Measurements from ENCODE around the gene CHID1. TPM values are rescaled to one million over a fixed set of nuclear protein-coding genes. Genes with fewer than 3 reads are reported as not detected.
A peak's percentile ranks its signal among the peaks of the same experiment; 100 is the strongest.

The CHID1 gene
- total and polyA plus RNA-seq, 9 of the 15 experiments (the other 6 are each of a cell fraction or from before 2014, with no cell fraction given), result 15.1 to 108 (median 39.8) TPM

GRCh38 chr11:929405-929804 is 18.8 kb upstream of the CHID1 start:
- Histone ChIP-seq H2AFZ (ENCODE audit: low read depth, low read length) (no peak overlapping the region), H4K20me1 (replicated peaks; ENCODE audit: control insufficient read depth, insufficient read depth, low read length) (peaks cover 2% of the 10 kb centered on the region; the same call in 1 of the 2 replicates), H3K36me3 (ENCODE audit: control insufficient read depth, insufficient read depth, low read length) (peaks cover 17% of the 10 kb centered on the region; the same call in 1 of the 3 replicates), H3K9ac (ENCODE audit: insufficient read depth in 1 of 2, low read depth in 2 of 2, low read length in 2 of 2) (no peak overlapping the region), H3K27ac (ENCODE audit: extremely low read depth, low read depth, low read length) (no peak overlapping the region), H3K79me2 (ENCODE audit: control insufficient read depth, insufficient read depth, low read length) (peaks cover 47% of the 10 kb centered on the region), H3K4me1 (replicated peaks in 1 of 2; ENCODE audit: control insufficient read depth in 2 of 2, insufficient read depth in 2 of 2, low read length in 2 of 2) (peaks cover 8 to 28% of the 10 kb centered on the region in 2 experiments), H3K27me3 (ENCODE audit: control insufficient read depth in 2 of 2, insufficient read depth in 2 of 2, low read length in 2 of 2) (no peaks in the 10 kb centered on the region), H3K4me2 (ENCODE audit: insufficient read depth, low read length) (no peak overlapping the region), H3K9me1 (ENCODE audit: control insufficient read depth, insufficient read depth, low read length) (peaks cover 4% of the 10 kb centered on the region), H3K4me3 (no peak overlapping the region), H3K9me3 (replicated peaks; ENCODE audit: control insufficient read depth, insufficient read depth, low read depth, low read length) (no peaks in the 10 kb centered on the region)
- intact Hi-C loops (cut with micrococcal nuclease) (no loop called here), in situ Hi-C loops (cut with MboI) (no loop called here)
- no peak for TF ChIP-seq CREM (IDR thresholded peaks at IDR 0.05; ENCODE audit: low read depth)
- 0 out of 2 replicates have a peak, but pooled peaks have one; percentile 41 for TF ChIP-seq ZNF121 (CRISPR knock-in tag; conservative IDR thresholded peaks at IDR 0.05)
- TF ChIP-seq KDM1A (IDR thresholded peaks at IDR 0.05), result no peak
- no peak for TF ChIP-seq SIN3A (IDR thresholded peaks at IDR 0.05; ENCODE audit: borderline replicate concordance in 2 of 2, control insufficient read depth in 1 of 2, low read depth in 2 of 2, low read length in 2 of 2)
- TF ChIP-seq BRD9 (IDR thresholded peaks at IDR 0.05; ENCODE audit: low read depth, partially characterized antibody), result no peak
- TF ChIP-seq ETV1 (tag; conservative IDR thresholded peaks at IDR 0.05; ENCODE audit: low read depth), result no peak
- no peak for ATAC-seq
- CTCF ChIA-PET (ENCODE audit: low intra/inter-chr PET ratio), result no interaction called here
- POLR2A ChIA-PET, result interaction anchor here (1.0 to 1.4 kb wide), 4 partner anchors 8 to 25 kb away, joined by 3 to 5 read pairs (median 4); no protein-coding TSS in a partner anchor
- no peak for DNase-seq (ENCODE audit: extremely low read depth in 1 of 4, low spot score in 3 of 4)
- BruUV-seq (replicated peaks), result no TSS peak
- FAIRE-seq, result no peak
- 95% methylated on average over 11 of the region's 11 CpGs for WGBS (ENCODE audit: insufficient coverage, low coverage, missing lambda C conversion rate)

GRCh38 chr11:928786-929185 is 18.2 kb upstream of the CHID1 start:
- H3K9me1 ChIP-seq (ENCODE audit: control insufficient read depth, insufficient read depth, low read length), result peaks cover 4% of the 10 kb centered on the region
- CTCF ChIA-PET (ENCODE audit: low intra/inter-chr PET ratio), result no interaction called here
- WGBS (ENCODE audit: insufficient coverage, low coverage, missing lambda C conversion rate), result 85% methylated on average over 8 of the region's 8 CpGs
- peaks cover 2% of the 10 kb centered on the region; the same call in 1 of the 2 replicates for H4K20me1 ChIP-seq (replicated peaks; ENCODE audit: control insufficient read depth, insufficient read depth, low read length)
- H3K79me2 ChIP-seq (ENCODE audit: control insufficient read depth, insufficient read depth, low read length), result peaks cover 45% of the 10 kb centered on the region
- H3K9ac ChIP-seq (ENCODE audit: insufficient read depth in 1 of 2, low read depth in 2 of 2, low read length in 2 of 2), result no peak overlapping the region
- peaks cover 8 to 33% of the 10 kb centered on the region in 2 experiments for H3K4me1 ChIP-seq (replicated peaks in 1 of 2; ENCODE audit: control insufficient read depth in 2 of 2, insufficient read depth in 2 of 2, low read length in 2 of 2)
- H3K27me3 ChIP-seq (ENCODE audit: control insufficient read depth in 2 of 2, insufficient read depth in 2 of 2, low read length in 2 of 2), result no peaks in the 10 kb centered on the region
- H3K9me3 ChIP-seq (replicated peaks; ENCODE audit: control insufficient read depth, insufficient read depth, low read depth, low read length), result no peaks in the 10 kb centered on the region
- no peak for FAIRE-seq
- no peak for DNase-seq (ENCODE audit: extremely low read depth in 1 of 4, low spot score in 3 of 4)
- peaks cover 17% of the 10 kb centered on the region; the same call in 1 of the 3 replicates for H3K36me3 ChIP-seq (ENCODE audit: control insufficient read depth, insufficient read depth, low read length)
- POLR2A ChIA-PET, result interaction anchor here (0.8 to 1.4 kb wide), 5 partner anchors 9 to 88 kb away, joined by 3 to 5 read pairs (median 4); no protein-coding TSS in a partner anchor
- no TSS peak for BruUV-seq (replicated peaks)
- TF ChIP-seq FOXJ3 (CRISPR knock-in tag; IDR thresholded peaks at IDR 0.05), result no peak
- TF ChIP-seq HMG20B (CRISPR knock-in tag; IDR thresholded peaks at IDR 0.05), result no peak
- no peak for TF ChIP-seq ZNF316 (IDR thresholded peaks at IDR 0.05)
- no peak for TF ChIP-seq MCM7 (IDR thresholded peaks at IDR 0.05)
- no peak for TF ChIP-seq CXXC5 (CRISPR knock-in tag; IDR thresholded peaks at IDR 0.05)
- no peak for TF ChIP-seq JUNB (CRISPR knock-in tag; conservative IDR thresholded peaks at IDR 0.05)
- TF ChIP-seq NR2C1 (IDR thresholded peaks at IDR 0.05), result no peak
- TF ChIP-seq NR2C1 (tag; IDR thresholded peaks at IDR 0.05), result no peak
- no peak overlapping the region for H3K4me3 ChIP-seq
- H3K27ac ChIP-seq (ENCODE audit: extremely low read depth, low read depth, low read length), result no peak overlapping the region
- in situ Hi-C loops (cut with MboI), result no loop called here
- no peak overlapping the region for H2AFZ ChIP-seq (ENCODE audit: low read depth, low read length)
- no peak overlapping the region for H3K4me2 ChIP-seq (ENCODE audit: insufficient read depth, low read length)
- intact Hi-C loops (cut with micrococcal nuclease), result no loop called here
- no peak for ATAC-seq
